HepG2 (cell line): Measurements from ENCODE around the gene NVL. TPM values are rescaled to one million over a fixed set of nuclear protein-coding genes. Genes with fewer than 3 reads are reported as not detected.

ENCODE experiments used
- GZF1 ChIP-seq: sonication (generic); formaldehyde crosslinking; IDR thresholded peaks from 2 replicates; pipeline ENCODE4 v1.5.1; 2020; ENCODE audit warnings: mild to moderate bottlenecking, missing genetic modification reagents
- IKZF4 ChIP-seq: sonication (generic); formaldehyde crosslinking; IDR thresholded peaks from 2 replicates; pipeline ENCODE4 v1.5.1; 2020; ENCODE audit warnings: borderline replicate concordance, mild to moderate bottlenecking, low read depth, missing genetic modification reagents; ENCODE audit errors: not compliant biosample characterization
- MEF2D ChIP-seq: sonication (generic); formaldehyde crosslinking; IDR thresholded peaks from 2 replicates; pipeline ENCODE4 v1.5.1; 2020; ENCODE audit warnings: mild to moderate bottlenecking, missing genetic modification reagents
- MXD4 ChIP-seq: IDR thresholded peaks from 2 replicates; pipeline ENCODE4 v1.6.1; 2016; ENCODE audit warnings: mild to moderate bottlenecking, missing biosample characterization, missing genetic modification reagents
- NFIB ChIP-seq: sonication (generic); formaldehyde crosslinking; IDR thresholded peaks from 2 replicates; pipeline ENCODE4 v1.9.0; 2021; ENCODE audit warnings: missing genetic modification reagents, mild to moderate bottlenecking, borderline replicate concordance
- PAWR ChIP-seq: sonication (generic); formaldehyde crosslinking; IDR thresholded peaks from 2 replicates; pipeline ENCODE4 v1.4.0; 2020; ENCODE audit warnings: missing genetic modification reagents, mild to moderate bottlenecking, borderline replicate concordance
- SOX13 ChIP-seq, 3 experiments: fragments of 450-650 bp in 1 of 3; sonication (generic) in 1 of 3; formaldehyde crosslinking in 1 of 3; IDR thresholded peaks in 2 of 3; conservative IDR thresholded peaks in 1 of 3; 2 replicates each; pipeline versions ENCODE4 v1.5.0 to v1.6.1; 2016 to 2020; ENCODE audit warnings: antibody characterized with exemption in 1 of 3, mild to moderate bottlenecking in 1 of 3, missing compliant biosample characterization in 1 of 3, missing genetic modification reagents in 1 of 3, moderate library complexity in 1 of 3
- ZFP90 ChIP-seq: sonication (generic); formaldehyde crosslinking; IDR thresholded peaks from 2 replicates; pipeline ENCODE4 v1.8.0; 2022; ENCODE audit warnings: missing genetic modification reagents, mild to moderate bottlenecking, inconsistent platforms, borderline replicate concordance
- ZFY ChIP-seq: sonication (generic); formaldehyde crosslinking; IDR thresholded peaks from 2 replicates; pipeline ENCODE4 v1.4.0; 2020; ENCODE audit warnings: missing genetic modification reagents
- ZNF883 ChIP-seq: sonication (generic); formaldehyde crosslinking; IDR thresholded peaks from 2 replicates; pipeline ENCODE4 v1.5.1; 2020; ENCODE audit warnings: mild to moderate bottlenecking, missing genetic modification reagents; ENCODE audit errors: not compliant biosample characterization
- polyA plus RNA-seq, 8 experiments: library from polyadenylated mRNA; depleted of rRNA in 3 of 8; stranded (reverse) in 7 of 8; unstranded in 1 of 8; fragments of >200 nt; fragmentation: Illumina TruSeq in 4 of 8; extraction: Trizol in 4 of 8; gene quantifications; 2 replicates each; pipeline versions ENCODE4 v1.2.1 to v1.2.3, GENCODE V29; 2011 to 2016; ENCODE audit warnings: low read depth in 4 of 8, missing spikeins in 1 of 8, mixed read lengths in 1 of 8; ENCODE audit not compliant: insufficient read depth in 1 of 8
- total RNA-seq, 5 experiments: library from RNA; depleted of rRNA; stranded (reverse); fragments of >200 nt; fragmentation: Illumina TruSeq; extraction: Trizol; gene quantifications; 2 replicates each; pipeline ENCODE4 v1.2.3, GENCODE V29; 2016; ENCODE audit warnings: low read depth in 1 of 5
- TF ChIP-seq, protein P1 (sequence below): sonication (generic); formaldehyde crosslinking; IDR thresholded peaks from 2 replicates; pipeline ENCODE4 v1.5.1; 2020; ENCODE audit warnings: missing genetic modification reagents, mild to moderate bottlenecking, borderline replicate concordance
- TF ChIP-seq, protein P2 (sequence below): sonication (generic); formaldehyde crosslinking; IDR thresholded peaks from 2 replicates; pipeline ENCODE4 v1.8.0; 2022; ENCODE audit warnings: low read depth, missing genetic modification reagents
- TF ChIP-seq, protein P3 (sequence below): sonication (generic); formaldehyde crosslinking; IDR thresholded peaks from 2 replicates; pipeline ENCODE4 v1.9.0; 2021; ENCODE audit warnings: mild to moderate bottlenecking, missing genetic modification reagents
- TF ChIP-seq, protein P4 (sequence below): sonication (generic); formaldehyde crosslinking; IDR thresholded peaks from 2 replicates; pipeline ENCODE4 v1.8.0; 2022; ENCODE audit warnings: mild to moderate bottlenecking, missing genetic modification reagents, moderate library complexity
- TF ChIP-seq, protein P5 (sequence below): sonication (generic); formaldehyde crosslinking; IDR thresholded peaks from 2 replicates; pipeline ENCODE4 v1.8.0; 2022; ENCODE audit warnings: mild to moderate bottlenecking, missing genetic modification reagents, moderate library complexity

The NVL gene
- total and polyA plus RNA-seq, 2 of the 13 experiments (the other 11 are each of a cell fraction or from before 2014, with no cell fraction given): 8.3 to 21.0 TPM

DNA sequence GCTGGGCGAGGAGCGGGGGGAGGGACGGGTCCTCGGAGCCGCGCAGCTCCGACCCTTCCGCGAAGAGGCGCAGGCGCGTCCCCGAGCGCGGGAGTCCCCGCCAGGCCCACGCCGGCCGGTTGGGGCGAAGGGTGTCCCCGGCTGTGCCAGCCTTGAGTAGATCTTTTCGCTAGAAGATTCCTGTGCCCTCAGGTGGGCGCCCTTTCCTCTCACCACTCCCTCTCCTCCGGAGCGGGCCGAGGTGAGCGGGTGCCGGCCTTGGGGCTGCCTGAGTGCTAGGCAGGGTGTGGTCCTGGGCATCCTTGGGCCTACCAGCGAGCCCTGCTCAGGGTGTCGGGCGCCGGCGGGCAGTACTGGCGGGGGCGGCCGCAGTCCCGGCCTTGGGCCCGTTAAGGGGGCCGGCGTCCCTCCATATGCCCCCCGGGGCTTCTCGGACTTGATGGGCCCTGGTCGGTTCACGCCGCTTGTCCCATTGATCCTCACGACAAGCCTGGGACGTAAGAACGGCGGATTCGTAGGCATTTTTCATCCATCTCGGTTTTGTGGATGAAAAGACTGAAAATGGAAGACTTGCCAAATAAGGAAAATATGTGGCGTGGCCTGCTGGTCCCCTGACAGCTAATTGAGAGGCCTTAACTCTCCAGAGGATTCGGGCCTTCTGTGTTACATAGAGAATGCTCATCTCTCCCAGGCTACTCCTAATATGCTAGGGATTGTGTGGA, 146.2 kb downstream of the NVL start (continued):
- TF ChIP-seq SOX13 (IDR thresholded peaks at IDR 0.05) (no peak), SOX13 (CRISPR knock-in tag; conservative IDR thresholded peaks at IDR 0.05 in 1 of 2, IDR thresholded peaks at IDR 0.05 in 1 of 2) (0 out of 4 replicates have a peak, but pooled peaks of 1 of the 2 experiments have one; percentile 4), ZNF883 (CRISPR knock-in tag) (no peak), ZFY (peak; percentile 80), GZF1 (CRISPR knock-in tag) (no peak), ZFP90 (CRISPR knock-in tag) (0 out of 2 replicates have a peak, but pooled peaks have one; percentile 9), NFIB (no peak), MXD4 (CRISPR knock-in tag) (no peak), MEF2D (CRISPR knock-in tag) (0 out of 2 replicates have a peak, but pooled peaks have one; percentile 45), PAWR (no peak), IKZF4 (CRISPR knock-in tag) (peak; percentile 56)
- TF ChIP-seq, protein P1, sequence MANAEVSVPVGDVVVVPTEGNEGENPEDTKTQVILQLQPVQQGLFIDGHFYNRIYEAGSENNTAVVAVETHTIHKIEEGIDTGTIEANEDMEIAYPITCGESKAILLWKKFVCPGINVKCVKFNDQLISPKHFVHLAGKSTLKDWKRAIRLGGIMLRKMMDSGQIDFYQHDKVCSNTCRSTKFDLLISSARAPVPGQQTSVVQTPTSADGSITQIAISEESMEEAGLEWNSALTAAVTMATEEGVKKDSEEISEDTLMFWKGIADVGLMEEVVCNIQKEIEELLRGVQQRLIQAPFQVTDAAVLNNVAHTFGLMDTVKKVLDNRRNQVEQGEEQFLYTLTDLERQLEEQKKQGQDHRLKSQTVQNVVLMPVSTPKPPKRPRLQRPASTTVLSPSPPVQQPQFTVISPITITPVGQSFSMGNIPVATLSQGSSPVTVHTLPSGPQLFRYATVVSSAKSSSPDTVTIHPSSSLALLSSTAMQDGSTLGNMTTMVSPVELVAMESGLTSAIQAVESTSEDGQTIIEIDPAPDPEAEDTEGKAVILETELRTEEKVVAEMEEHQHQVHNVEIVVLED: 0 out of 2 replicates have a peak, but pooled peaks have one; percentile 33
- TF ChIP-seq, protein P2, sequence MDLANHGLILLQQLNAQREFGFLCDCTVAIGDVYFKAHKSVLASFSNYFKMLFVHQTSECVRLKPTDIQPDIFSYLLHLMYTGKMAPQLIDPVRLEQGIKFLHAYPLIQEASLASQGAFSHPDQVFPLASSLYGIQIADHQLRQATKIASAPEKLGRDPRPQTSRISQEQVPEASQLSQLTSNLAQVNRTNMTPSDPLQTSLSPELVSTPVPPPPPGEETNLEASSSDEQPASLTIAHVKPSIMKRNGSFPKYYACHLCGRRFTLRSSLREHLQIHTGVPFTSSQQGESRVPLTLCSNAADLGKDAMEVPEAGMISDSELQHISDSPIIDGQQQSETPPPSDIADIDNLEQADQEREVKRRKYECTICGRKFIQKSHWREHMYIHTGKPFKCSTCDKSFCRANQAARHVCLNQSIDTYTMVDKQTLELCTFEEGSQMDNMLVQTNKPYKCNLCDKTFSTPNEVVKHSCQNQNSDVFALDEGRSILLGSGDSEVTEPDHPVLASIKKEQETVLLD (CRISPR knock-in tag): 0 out of 2 replicates have a peak, but pooled peaks have one; percentile 14
- TF ChIP-seq, protein P3, sequence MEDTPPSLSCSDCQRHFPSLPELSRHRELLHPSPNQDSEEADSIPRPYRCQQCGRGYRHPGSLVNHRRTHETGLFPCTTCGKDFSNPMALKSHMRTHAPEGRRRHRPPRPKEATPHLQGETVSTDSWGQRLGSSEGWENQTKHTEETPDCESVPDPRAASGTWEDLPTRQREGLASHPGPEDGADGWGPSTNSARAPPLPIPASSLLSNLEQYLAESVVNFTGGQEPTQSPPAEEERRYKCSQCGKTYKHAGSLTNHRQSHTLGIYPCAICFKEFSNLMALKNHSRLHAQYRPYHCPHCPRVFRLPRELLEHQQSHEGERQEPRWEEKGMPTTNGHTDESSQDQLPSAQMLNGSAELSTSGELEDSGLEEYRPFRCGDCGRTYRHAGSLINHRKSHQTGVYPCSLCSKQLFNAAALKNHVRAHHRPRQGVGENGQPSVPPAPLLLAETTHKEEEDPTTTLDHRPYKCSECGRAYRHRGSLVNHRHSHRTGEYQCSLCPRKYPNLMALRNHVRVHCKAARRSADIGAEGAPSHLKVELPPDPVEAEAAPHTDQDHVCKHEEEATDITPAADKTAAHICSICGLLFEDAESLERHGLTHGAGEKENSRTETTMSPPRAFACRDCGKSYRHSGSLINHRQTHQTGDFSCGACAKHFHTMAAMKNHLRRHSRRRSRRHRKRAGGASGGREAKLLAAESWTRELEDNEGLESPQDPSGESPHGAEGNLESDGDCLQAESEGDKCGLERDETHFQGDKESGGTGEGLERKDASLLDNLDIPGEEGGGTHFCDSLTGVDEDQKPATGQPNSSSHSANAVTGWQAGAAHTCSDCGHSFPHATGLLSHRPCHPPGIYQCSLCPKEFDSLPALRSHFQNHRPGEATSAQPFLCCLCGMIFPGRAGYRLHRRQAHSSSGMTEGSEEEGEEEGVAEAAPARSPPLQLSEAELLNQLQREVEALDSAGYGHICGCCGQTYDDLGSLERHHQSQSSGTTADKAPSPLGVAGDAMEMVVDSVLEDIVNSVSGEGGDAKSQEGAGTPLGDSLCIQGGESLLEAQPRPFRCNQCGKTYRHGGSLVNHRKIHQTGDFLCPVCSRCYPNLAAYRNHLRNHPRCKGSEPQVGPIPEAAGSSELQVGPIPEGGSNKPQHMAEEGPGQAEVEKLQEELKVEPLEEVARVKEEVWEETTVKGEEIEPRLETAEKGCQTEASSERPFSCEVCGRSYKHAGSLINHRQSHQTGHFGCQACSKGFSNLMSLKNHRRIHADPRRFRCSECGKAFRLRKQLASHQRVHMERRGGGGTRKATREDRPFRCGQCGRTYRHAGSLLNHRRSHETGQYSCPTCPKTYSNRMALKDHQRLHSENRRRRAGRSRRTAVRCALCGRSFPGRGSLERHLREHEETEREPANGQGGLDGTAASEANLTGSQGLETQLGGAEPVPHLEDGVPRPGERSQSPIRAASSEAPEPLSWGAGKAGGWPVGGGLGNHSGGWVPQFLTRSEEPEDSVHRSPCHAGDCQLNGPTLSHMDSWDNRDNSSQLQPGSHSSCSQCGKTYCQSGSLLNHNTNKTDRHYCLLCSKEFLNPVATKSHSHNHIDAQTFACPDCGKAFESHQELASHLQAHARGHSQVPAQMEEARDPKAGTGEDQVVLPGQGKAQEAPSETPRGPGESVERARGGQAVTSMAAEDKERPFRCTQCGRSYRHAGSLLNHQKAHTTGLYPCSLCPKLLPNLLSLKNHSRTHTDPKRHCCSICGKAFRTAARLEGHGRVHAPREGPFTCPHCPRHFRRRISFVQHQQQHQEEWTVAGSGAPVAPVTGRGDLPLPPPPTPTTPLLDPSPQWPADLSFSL (CRISPR knock-in tag): no peak
- TF ChIP-seq, protein P4, sequence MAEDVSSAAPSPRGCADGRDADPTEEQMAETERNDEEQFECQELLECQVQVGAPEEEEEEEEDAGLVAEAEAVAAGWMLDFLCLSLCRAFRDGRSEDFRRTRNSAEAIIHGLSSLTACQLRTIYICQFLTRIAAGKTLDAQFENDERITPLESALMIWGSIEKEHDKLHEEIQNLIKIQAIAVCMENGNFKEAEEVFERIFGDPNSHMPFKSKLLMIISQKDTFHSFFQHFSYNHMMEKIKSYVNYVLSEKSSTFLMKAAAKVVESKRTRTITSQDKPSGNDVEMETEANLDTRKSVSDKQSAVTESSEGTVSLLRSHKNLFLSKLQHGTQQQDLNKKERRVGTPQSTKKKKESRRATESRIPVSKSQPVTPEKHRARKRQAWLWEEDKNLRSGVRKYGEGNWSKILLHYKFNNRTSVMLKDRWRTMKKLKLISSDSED (CRISPR knock-in tag): no peak
- TF ChIP-seq, protein P5, sequence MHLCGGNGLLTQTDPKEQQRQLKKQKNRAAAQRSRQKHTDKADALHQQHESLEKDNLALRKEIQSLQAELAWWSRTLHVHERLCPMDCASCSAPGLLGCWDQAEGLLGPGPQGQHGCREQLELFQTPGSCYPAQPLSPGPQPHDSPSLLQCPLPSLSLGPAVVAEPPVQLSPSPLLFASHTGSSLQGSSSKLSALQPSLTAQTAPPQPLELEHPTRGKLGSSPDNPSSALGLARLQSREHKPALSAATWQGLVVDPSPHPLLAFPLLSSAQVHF (CRISPR knock-in tag): 0 out of 2 replicates have a peak, but pooled peaks have one; percentile 18
